GM21528 (cell line): ENCODE data around the gene PTPRN2.
"Not testable (repeated sequence)": the region's sequence is repeated elsewhere in the genome, so short reads cannot be mapped to it uniquely, and the experiment has no call there.

Experiments
- ATAC-seq: cut with Tn5 transposase; IDR thresholded peaks from one replicate; pipeline ENCODE4 v1.9.1; 2021; ENCODE audit warnings: mild to moderate bottlenecking, moderate library complexity; ENCODE audit not compliant: unreplicated experiment, low FRiP score

The PTPRN2 gene

DNA sequence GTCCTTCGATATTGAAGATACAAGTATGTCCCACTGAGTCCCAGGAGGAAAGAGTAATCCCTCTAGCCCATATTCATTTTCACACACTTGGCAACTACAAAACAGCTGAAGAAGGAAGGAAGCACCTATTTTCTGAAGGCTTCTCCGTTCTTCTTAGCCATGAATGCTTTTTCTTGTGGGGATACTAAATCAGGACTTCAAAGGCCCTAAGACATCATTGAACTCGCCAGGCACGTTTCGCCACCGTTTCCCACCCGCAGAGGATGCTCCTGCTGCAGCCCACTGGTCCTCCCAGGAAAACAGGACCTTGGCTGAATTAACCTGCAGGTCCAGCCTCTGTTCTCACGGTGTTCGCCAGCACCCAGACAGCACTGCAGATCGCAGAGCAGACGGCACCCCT, 689.4 kb downstream of the PTPRN2 start:
- no peak for ATAC-seq

DNA sequence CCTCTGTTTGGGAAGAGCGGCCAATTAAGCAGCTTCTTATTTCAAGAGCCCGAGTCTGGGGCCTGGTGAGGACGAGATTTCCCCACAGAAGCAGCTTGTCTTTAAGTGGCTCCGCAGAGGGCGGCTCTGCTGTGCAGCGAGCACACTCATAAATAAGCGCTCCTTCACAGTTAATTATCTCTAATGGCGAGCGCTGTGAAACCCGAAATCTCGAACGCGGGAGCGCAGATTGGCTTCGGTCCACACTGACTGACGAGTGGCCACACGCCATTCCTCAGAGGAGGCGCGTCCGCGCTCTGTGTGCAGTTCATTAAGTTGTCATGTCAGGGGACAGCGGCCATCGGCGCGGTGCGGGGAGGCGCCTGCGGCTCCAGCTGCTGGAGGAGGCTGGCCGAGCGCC, 689.9 kb downstream of the PTPRN2 start:
- no peak for ATAC-seq

DNA sequence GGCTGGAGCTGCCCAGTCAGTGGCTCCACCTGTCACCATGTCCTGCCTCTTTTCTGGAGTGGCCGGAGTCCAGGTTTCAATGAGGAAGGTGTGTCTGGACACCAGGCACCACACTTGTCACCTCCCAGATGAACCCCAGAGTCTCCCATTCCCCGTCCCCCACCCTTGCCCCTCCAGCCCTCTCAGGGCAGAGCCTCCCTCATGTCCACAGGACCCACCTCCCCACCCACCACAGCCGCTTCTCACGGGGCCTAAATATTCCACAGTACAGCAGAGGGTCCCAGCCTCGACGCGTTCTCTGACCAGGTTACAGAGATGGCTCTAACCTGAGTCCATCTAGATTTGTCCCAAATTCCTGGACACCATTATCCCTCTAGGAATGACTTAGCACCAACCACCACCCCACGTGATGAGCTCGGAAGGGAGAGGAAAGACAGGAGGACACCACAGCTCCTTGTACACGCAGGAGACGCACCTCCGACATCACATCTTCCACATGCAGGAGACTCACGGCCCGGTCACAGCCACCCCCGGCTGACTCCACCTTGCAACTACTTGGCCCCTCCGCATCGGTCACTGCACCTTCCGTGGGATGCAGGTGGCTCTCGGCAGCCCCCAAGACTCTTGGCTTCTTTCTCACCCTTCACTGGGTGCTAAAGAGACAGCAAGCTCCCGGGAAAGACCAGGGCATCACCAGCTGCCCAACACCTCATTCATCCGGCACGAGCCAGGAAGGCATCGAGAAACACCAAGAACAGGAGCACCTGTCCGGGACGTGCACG, 690.7 kb downstream of the PTPRN2 start:
- ATAC-seq = no peak

DNA sequence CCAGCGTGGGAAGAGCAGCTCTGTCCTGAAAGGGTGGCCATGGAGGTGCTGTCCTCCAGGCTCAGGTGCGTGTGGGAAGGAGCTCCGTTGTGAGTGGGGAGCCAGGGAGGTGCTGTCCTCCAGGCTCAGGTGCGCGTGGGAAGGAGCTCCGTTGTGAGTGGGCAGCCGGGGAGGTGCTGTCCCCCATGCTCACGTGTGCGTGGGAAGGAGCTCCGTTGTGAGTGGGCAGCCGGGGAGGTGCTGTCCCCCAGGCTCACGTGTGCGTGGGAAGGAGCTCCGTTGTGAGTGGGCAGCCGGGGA, 691.3 kb downstream of the PTPRN2 start:
- not testable (repeated sequence) for ATAC-seq

DNA sequence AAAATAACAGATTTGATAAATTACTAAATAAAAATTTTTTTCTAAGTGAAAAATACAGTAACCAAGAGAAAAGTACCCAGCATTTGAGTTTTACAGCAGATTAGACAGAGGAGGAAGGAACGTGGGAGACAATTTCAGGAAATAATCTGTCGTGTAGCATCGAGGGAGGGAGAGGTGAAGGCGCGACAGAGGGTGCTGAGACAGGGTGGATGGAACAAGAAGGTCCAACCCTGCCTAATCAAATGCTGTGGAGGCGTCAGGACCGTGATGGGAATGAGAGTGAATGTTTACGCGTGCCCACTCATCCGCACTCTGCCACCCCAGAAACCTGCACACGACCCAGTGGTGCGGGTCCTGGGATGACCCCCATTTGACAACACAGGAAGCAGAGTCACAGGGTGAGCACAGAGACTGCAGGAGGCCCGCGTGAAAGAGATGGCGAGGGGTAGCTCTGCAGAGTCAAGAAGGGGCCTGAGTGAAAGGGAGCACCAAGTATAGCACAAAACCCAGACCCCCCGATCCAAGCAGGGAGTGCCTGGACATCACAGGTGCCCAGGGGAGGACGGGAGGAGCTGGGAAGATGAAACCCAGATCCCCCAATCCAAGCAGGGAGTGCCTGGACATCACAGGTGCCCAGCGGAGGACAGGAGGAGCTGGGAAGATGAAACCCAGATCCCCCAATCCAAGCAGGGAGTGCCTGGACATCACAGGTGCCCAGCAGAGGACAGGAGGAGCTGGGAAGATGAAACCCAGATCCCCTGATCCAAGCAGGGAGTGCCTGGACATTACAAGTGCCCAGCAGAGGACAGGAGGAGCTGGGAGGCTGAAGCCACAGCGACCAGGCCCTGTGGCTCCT, 691.9 kb downstream of the PTPRN2 start:
- ATAC-seq = no peak

DNA sequence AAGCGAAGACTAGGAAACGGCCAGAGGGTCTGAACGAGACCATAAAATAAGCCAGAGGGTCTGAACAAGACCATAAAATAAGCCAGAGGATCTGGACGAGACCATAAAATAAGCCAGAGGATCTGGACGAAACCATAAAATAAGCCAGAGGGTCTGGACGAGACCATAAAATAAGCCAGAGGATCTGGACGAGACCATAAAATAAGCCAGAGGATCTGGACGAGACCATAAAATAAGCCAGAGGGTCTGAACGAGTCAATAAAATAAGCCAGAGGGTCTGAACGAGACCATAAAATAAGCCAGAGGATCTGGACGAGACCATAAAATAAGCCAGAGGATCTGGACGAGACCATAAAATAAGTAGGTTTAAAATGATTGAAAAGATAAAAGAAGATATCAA, 692.5 kb downstream of the PTPRN2 start:
- ATAC-seq = not testable (repeated sequence)

DNA sequence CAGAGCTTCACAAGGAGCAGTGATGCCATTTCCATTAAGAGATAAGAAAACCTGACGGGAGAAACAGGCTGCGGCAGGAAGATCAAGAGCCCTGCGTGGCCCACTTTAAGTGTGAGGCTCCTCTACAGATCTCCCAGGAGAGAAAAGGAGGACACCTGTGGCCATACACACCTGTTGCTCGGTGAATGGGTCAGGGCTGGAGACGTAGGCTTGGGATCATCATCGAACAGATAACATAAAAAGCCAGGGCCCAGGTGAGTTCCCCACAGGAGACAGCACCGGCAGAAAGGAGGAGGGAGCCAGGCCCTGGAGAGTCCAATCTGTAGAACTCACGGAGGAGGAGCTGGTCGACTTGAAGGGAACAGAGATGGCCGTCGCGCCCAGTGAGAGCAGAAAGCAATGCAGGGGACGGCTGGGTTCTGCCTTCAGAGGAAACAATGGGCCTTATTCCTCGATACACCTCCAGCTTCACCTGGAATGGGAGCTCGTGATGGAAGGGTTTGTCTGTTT, 694.0 kb downstream of the PTPRN2 start:
- no peak for ATAC-seq

DNA sequence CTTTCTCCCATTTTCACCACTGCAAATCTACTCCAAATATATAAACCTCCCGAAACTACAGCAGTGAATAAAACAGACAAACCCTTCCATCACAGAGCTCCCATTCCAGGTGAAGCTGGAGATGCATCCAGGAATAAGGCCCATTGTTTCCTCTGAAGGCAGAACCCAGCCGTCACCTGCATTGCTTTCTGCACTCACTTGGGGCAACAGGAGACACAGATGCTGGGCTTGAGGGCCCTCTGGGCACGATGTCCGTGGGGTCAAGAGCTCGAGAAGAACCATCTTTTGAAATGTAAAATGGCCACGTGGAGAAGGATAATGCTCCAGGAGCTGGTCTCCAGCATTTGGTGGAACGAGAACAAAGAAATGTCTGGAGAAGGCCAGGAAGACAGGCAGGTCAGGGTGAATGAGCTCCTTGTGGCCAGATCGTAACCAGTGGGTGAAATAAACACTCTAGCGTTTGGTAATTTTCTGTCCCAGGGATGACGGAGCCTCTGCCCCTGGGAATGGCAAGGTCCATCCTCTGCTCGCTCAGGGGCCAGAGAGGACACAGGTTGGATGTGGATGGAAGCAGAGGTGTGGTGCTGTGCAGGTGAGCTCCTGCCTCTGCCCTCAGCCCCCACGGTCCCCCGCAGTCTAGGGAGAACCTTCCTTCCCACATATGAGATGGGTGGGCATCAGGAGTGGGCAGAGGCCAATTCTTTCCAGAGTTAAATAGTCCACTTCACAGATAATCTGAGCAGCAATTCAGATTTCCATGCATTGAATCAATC, 694.7 kb downstream of the PTPRN2 start:
- no peak for ATAC-seq

DNA sequence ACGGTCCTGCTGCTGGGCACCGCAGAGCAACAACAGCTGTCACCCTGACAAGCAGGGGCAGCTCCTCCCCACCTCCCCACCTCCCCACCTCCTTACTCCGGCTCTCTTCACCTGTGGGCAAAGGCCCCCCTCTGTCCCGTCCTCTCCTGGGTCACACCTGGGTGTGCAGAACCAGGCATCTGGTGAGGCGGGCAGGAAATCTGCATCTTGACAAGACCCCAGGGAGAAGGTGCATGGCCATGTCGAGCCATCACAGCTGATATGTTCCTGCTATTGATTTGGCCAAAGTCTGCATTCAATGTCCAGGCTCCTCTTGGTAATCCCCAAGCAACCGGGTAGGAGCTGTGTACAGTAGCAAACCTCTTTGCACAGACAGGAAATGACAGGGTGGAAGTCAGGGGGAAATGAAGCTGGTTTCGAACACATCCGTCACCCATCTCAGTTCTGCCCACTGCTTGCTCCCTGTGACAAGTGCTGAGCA, 696.7 kb downstream of the PTPRN2 start:
- ATAC-seq = no peak

DNA sequence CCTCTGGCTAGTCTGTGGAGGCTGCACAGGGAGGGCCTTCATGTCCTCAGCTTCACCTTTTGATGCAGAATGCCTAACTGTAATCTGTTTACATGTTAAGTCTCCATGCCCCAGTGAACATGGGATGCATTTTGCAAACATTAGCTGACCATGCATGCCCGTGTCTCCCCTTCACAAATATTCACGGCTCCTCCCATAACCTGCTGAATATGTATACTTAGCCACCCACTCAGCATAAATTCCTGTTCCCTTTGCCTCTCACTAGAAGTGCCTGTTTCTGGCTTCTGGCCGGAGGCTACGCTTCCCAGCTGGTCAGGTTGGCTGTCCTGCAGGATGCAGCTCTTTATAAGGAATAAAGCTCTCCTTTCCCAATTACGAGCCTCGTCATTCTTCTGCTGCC, 698.1 kb downstream of the PTPRN2 start:
- no peak for ATAC-seq

DNA sequence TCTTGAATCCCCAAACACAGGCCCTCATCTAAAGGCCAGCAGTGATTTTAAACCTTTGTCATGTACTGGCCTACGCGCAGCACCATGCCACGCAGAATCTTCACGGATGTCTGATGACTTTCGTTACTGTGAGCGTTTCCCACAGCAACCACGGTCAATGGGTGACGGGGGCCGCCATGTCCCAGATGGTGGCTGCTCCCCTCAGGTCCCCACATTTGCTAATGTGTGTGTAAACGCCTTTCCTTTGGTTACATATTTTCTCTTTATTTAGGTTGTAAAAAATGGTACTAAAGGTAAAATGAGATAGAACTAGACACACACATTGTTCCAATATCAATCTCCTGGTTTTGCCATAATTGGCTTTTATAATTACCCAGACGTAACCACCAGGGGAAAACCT, 699.0 kb downstream of the PTPRN2 start:
- no peak for ATAC-seq

DNA sequence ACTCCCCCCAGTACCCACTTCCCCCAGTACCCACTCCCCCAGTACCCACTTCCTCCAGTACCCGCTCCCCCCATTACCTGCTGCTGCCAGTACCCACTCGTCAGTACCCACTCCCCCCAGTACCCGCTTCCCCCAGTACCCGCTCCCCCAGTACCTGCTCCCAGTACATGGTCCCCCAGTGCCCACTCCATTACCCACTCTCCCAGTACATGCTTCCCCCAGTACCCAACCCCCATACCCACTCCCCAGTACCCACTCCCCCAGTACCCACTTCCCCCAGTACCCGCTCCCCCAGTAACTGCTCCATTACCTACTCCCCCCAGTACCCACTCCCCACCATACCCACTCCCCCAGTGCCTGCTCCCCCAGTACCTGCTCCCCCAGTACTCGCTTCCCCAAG, 700.2 kb downstream of the PTPRN2 start:
- no peak for ATAC-seq

DNA sequence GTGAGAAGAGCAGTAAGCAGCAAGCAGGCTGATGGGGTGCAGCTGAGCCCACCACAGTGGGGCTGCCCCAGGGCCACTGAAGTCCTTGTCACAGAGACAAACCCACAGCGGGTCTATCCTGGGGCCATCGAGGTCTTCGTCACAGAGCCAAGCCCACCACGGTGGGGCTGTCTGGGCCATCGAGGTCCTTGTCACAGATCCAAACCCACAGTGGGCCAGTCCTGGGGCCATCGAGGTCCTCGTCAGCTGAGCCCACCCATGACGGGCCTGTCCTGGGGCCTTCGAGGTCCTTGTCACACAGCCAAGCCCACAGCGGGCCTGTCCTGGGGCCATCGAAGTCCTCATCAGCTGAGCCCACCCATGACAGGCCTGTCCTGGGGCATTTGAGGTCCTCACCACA, 700.9 kb downstream of the PTPRN2 start:
- no peak for ATAC-seq

DNA sequence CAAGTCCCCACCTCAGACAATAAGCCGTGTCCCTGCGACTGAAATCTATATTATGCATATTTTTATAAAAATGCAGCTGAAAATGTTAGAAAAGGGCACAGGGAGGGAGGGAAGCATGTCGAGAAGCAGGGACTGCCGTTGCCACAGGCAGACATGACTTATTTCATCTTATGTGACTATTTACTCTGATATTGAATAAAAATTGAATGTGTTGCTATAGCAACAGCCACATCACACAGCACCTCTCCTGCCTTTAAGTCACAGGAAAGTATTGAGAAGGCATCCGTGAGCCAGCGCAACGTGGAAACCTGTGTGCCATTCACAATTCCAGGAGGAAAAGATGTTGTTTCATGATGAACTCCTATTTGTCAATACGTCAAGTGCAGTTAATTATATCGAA, 701.4 kb downstream of the PTPRN2 start:
- no peak for ATAC-seq

DNA sequence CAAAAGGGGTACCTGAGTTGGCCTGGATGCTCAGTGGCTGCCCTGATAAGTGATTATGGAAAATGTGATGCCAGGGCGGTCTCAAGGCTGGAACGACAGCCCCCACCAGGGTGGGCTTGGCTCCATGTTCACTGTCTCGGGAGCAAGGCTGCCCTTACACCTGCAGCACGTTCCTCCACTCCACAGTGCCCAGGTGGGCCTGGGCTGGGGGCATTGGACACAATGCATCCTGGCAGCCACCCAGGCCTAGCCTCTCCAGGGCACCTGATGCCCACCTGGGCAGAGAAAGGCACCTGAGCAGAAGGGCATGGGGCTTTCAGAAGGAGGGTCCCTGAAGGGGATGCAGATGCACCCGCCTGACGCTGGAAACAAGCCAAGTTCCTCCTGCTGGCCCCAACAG, 702.5 kb downstream of the PTPRN2 start:
- ATAC-seq = no peak

DNA sequence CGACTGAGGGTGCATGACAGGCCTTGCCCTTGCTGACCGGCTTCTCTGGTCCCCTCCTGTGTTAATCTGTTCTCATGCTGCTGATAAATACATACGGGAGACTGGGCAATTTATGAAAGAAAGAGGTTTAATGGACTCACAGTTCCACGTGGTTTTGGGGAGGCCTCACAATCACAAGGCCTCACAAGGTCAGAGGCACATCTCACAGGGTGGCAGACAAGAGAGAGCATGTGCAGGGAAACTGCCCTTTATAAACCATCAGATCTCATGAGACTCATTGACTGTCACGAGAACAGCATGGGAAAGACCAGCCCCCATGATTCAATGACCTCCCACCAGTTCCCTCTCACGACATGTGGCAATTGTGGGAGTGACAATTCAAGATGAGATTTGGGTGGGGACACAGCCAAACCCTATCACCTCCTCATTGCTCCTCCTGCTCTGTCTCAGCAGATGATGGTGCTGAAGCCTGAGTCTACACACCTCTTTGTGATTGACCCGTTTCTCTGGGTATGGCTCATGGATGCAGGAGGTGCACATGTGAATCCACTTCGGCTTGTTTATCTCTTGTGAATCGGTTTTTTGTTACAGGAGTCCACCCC, 703.1 kb downstream of the PTPRN2 start:
- ATAC-seq = no peak

DNA sequence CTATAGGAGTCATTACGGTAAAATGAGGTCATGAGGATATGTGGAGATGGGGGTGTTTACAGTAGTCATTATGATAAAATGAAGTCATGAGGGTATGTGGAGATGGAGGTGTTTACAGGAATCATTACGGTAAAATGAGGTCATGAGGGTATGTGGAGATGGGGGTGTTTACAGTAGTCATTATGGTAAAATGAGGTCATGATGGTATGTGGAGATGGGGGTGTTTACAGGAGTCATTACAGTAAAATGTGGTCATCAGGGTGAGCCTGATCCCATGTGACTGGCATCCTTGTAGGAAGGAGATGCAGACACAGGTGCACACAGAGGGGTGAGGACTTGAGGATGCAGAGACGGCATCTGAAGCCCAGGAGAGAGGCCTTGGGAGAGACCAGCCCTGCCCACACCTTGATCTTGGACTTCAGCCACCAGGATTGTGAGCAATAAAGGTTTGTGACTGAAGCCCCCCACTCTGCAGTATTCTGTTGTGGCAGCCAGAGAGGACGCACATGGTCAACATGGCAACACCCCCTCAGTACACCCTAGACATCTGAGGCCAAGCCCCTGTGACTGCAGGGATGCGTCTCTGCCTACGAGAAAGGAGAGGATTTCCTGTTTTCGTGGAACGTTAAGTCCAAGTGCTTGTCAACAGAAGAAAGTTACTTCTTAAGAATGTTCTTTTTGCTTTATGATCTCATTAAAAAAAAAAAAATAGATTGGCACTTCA, 706.4 kb downstream of the PTPRN2 start:
- no peak for ATAC-seq

DNA sequence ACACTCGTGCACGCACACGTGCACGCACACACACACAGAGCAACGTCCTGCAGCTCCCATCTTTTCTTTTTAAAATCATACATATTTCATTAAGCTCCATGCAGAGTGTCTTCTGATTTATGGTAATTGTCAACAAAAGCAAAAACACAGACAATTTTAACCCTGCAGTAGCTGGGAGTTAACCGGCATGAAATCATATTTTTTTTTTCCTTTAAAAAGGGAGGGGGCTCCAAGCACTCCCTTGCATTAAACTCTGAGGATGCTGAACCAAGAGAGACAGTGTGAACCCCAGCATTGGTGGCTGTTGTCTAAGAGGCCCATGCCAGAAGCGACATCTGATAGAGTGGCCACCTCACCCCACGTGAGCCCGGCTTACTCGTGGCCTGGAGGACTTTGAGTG, 708.2 kb downstream of the PTPRN2 start:
- ATAC-seq = no peak

DNA sequence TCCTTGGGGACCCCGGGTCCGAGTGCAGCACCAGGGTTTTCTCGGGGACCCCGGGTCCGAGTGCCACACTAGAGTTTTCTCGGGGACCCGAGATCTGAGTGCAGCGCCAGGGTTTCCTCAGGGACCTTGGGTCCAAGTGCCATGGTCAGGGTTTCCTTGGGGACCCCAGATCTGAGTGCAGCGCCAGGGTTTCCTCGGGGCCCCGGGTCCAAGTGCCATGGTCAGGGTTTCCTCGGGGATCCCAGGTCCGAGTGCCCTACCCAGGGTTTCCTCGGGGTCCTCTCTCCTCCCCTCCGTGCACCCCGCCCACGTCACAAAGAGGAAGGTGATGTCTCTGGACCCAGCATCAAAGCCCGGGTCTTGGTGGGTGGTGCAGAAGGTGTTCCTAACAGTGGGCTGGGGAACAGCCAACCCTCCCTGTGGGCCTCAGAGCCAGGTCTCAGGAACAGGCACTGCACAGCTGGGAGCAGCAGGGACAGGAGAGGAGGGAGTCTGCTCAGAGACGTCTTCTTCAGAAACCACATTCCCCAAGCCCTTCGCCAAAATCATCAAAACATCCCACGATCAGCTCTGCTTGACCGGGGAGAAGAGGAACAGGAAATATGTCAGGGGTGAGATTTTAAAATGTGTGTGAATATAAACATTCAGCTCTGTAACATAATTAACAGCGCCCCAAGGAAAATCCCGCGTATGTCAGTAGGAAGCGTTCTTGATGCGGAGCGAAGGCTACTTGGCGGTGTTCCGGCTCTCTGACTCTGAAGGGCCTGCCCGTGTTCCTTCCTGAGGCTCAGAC, 710.1 kb downstream of the PTPRN2 start:
- ATAC-seq = no peak
